GM23338 (cell line): ENCODE results near the gene VIPR1. TPM values are rescaled to one million over a fixed set of nuclear protein-coding genes. Genes with fewer than 3 reads are reported as not detected.

Experiments used
- EZH2 ChIP-seq: fragments of 200-600 bp; sonication (generic); IDR thresholded peaks from one replicate; pipeline ENCODE4 v1.8.0; 2017; ENCODE audit warnings: antibody characterized with exemption, mild to moderate bottlenecking, low read depth; ENCODE audit not compliant: unreplicated experiment
- EZH2phosphoT487 ChIP-seq: fragments of 200-600 bp; sonication (generic); IDR thresholded peaks from one replicate; pipeline ENCODE4 v1.8.1; 2018; ENCODE audit warnings: antibody characterized with exemption; ENCODE audit not compliant: unreplicated experiment
- NANOG ChIP-seq: IDR thresholded peaks from 2 replicates; pipeline ENCODE4 v1.6.1; 2016; ENCODE audit warnings: antibody characterized with exemption, borderline replicate concordance
- ZNF331 ChIP-seq: fragments of 250-450 bp; sonication (Bioruptor Pico); IDR thresholded peaks from 2 replicates; pipeline ENCODE4 v1.5.0; 2020; ENCODE audit warnings: low read depth, mild to moderate bottlenecking, moderate library complexity
- polyA plus RNA-seq: library from polyadenylated mRNA; unstranded; fragments of >200 nt; fragmentation: Nextera tagmentation; extraction: Ambion mirVana; gene quantifications from 2 replicates; pipeline ENCODE4 v1.2.1, GENCODE V29; 2016
- total RNA-seq: library from RNA; depleted of rRNA; stranded (reverse); fragments of >200 nt; shearing (Covaris generic); gene quantifications from 2 replicates; pipeline ENCODE4 v1.2.3, GENCODE V29; 2014
- TF ChIP-seq, protein P1 (sequence below): fragments of 250-450 bp; sonication (Bioruptor Pico); IDR thresholded peaks from 2 replicates; pipeline ENCODE4 v1.5.0; 2020; ENCODE audit warnings: mild to moderate bottlenecking, moderate library complexity
- TF ChIP-seq, protein P2 (sequence below): IDR thresholded peaks from one replicate; pipeline ENCODE4 v1.6.1; 2018; ENCODE audit warnings: antibody characterized with exemption; ENCODE audit not compliant: unreplicated experiment

The VIPR1 gene
- total and polyA plus RNA-seq, 2 experiments from 2014 or later: 6.3 to 19.3 TPM

DNA sequence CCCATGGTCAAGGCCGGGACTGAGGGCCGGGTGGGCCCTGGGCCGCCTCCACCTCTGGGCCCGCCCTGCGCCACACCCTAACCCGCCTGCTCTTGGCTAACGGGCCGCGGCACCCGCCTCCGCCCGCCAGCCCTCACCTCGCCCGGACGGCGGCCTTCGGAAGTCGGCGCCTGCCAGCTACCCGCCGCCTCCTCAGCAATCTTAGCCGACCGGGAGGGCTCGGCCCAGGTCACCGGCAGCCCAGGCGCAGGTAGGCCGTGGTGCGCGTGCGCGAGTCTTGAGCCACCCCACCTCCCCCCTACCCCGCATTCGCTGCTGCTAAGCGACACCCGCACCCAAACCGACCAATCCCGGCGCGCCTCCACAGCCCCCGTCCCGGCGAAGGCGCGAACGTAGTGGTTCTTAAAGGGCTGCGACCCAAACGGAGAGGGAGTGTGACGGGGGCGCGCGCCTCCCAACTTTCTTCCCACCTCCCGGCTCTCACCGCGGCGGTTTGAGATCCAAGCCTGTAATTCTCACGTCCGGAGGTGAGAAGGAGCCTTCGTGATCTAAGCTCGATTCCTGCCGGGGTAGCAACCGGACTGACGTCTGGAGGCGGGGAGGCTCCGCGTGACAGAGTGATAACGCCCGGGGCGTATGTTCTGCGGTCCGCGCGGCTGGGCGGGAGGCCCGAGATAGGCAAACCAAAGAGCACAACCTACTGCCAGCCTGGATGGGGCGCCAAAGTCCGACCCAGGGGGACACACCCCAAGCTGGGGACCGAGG is 79.4 kb downstream of the VIPR1 start, which contains the start of gene SEC22C (continued):
- TF ChIP-seq, protein P1, sequence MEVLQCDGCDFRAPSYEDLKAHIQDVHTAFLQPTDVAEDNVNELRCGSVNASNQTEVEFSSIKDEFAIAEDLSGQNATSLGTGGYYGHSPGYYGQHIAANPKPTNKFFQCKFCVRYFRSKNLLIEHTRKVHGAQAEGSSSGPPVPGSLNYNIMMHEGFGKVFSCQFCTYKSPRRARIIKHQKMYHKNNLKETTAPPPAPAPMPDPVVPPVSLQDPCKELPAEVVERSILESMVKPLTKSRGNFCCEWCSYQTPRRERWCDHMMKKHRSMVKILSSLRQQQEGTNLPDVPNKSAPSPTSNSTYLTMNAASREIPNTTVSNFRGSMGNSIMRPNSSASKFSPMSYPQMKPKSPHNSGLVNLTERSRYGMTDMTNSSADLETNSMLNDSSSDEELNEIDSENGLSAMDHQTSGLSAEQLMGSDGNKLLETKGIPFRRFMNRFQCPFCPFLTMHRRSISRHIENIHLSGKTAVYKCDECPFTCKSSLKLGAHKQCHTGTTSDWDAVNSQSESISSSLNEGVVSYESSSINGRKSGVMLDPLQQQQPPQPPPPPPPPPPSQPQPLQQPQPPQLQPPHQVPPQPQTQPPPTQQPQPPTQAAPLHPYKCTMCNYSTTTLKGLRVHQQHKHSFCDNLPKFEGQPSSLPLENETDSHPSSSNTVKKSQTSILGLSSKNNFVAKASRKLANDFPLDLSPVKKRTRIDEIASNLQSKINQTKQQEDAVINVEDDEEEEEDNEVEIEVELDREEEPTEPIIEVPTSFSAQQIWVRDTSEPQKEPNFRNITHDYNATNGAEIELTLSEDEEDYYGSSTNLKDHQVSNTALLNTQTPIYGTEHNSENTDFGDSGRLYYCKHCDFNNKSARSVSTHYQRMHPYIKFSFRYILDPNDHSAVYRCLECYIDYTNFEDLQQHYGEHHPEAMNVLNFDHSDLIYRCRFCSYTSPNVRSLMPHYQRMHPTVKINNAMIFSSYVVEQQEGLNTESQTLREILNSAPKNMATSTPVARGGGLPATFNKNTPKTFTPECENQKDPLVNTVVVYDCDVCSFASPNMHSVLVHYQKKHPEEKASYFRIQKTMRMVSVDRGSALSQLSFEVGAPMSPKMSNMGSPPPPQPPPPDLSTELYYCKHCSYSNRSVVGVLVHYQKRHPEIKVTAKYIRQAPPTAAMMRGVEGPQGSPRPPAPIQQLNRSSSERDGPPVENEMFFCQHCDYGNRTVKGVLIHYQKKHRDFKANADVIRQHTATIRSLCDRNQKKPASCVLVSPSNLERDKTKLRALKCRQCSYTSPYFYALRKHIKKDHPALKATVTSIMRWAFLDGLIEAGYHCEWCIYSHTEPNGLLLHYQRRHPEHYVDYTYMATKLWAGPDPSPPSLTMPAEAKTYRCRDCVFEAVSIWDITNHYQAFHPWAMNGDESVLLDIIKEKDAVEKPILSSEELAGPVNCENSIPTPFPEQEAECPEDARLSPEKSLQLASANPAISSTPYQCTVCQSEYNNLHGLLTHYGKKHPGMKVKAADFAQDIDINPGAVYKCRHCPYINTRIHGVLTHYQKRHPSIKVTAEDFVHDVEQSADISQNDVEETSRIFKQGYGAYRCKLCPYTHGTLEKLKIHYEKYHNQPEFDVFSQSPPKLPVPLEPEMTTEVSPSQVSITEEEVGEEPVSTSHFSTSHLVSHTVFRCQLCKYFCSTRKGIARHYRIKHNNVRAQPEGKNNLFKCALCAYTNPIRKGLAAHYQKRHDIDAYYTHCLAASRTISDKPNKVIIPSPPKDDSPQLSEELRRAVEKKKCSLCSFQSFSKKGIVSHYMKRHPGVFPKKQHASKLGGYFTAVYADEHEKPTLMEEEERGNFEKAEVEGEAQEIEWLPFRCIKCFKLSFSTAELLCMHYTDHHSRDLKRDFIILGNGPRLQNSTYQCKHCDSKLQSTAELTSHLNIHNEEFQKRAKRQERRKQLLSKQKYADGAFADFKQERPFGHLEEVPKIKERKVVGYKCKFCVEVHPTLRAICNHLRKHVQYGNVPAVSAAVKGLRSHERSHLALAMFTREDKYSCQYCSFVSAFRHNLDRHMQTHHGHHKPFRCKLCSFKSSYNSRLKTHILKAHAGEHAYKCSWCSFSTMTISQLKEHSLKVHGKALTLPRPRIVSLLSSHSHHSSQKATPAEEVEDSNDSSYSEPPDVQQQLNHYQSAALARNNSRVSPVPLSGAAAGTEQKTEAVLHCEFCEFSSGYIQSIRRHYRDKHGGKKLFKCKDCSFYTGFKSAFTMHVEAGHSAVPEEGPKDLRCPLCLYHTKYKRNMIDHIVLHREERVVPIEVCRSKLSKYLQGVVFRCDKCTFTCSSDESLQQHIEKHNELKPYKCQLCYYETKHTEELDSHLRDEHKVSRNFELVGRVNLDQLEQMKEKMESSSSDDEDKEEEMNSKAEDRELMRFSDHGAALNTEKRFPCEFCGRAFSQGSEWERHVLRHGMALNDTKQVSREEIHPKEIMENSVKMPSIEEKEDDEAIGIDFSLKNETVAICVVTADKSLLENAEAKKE: no peak
- no peak for TF ChIP-seq NANOG
- TF ChIP-seq EZH2phosphoT487: no peak
- no peak for TF ChIP-seq ZNF331 (CRISPR knock-in tag)
- TF ChIP-seq EZH2: no peak
- TF ChIP-seq, protein P2, sequence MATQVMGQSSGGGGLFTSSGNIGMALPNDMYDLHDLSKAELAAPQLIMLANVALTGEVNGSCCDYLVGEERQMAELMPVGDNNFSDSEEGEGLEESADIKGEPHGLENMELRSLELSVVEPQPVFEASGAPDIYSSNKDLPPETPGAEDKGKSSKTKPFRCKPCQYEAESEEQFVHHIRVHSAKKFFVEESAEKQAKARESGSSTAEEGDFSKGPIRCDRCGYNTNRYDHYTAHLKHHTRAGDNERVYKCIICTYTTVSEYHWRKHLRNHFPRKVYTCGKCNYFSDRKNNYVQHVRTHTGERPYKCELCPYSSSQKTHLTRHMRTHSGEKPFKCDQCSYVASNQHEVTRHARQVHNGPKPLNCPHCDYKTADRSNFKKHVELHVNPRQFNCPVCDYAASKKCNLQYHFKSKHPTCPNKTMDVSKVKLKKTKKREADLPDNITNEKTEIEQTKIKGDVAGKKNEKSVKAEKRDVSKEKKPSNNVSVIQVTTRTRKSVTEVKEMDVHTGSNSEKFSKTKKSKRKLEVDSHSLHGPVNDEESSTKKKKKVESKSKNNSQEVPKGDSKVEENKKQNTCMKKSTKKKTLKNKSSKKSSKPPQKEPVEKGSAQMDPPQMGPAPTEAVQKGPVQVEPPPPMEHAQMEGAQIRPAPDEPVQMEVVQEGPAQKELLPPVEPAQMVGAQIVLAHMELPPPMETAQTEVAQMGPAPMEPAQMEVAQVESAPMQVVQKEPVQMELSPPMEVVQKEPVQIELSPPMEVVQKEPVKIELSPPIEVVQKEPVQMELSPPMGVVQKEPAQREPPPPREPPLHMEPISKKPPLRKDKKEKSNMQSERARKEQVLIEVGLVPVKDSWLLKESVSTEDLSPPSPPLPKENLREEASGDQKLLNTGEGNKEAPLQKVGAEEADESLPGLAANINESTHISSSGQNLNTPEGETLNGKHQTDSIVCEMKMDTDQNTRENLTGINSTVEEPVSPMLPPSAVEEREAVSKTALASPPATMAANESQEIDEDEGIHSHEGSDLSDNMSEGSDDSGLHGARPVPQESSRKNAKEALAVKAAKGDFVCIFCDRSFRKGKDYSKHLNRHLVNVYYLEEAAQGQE: no peak
